ENCODE measurements around the gene TRIO.

TRIO gene

GRCh38 chr5:14280294-14280854 lies 137.2 kb downstream of the TRIO start:
- in situ Hi-C loops (cut with MboI; ENCODE audit: low sequenced_read_pairs): no loop called here

GRCh38 chr5:14281746-14282181 lies 138.6 kb downstream of the TRIO start:
- in situ Hi-C loops (cut with MboI; ENCODE audit: low sequenced_read_pairs): no loop called here

- in situ Hi-C loops (cut with MboI; ENCODE audit: low sequenced_read_pairs): no loop called here
Observed at GRCh38 chr5:14283139-14283538, 140.0 kb downstream of the TRIO start.

DNA sequence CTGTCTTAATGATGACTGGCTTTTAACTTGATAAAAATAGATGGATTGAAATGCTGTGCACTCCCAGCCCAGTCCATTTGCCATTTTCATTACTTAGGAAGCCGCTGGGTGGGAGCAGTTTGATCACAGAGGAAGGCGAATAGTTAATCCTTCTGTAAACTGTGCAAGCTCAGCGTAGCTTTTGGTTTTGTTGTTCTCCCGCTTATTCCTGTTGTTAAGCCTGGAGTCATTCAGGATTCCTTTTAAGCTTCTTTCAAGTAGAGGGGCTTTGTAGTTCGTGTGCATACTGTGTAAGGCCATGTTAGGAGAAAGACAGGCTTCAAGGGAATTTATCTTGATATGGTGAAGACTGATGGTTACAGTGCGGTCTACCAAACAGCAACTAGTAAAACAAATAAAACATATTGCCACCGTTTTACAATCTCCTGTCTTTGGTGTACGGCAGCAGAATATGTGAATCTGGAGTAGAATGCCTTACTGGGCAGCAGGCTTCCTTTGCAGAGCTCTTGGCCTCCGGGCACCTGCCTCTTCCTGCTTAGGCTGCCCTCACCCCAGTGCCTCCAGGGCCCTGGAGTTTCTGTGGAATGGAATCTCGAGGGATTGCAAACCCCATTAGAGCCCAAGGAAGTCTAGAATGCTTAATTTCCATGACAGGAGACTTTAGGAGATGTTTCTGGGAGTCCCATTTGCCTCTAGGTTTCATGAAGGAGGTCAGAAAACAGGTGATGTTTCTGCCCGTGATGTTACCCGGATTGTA lies 141.4 kb downstream of the TRIO start:
- in situ Hi-C loops (cut with MboI; ENCODE audit: low sequenced_read_pairs): no loop called here

GRCh38 chr5:14286007-14286406 lies 142.9 kb downstream of the TRIO start:
- in situ Hi-C loops (cut with MboI; ENCODE audit: low sequenced_read_pairs): no loop called here

GRCh38 chr5:14286574-14287421 lies 143.7 kb downstream of the TRIO start:
- in situ Hi-C loops (cut with MboI; ENCODE audit: low sequenced_read_pairs): no loop called here

DNA sequence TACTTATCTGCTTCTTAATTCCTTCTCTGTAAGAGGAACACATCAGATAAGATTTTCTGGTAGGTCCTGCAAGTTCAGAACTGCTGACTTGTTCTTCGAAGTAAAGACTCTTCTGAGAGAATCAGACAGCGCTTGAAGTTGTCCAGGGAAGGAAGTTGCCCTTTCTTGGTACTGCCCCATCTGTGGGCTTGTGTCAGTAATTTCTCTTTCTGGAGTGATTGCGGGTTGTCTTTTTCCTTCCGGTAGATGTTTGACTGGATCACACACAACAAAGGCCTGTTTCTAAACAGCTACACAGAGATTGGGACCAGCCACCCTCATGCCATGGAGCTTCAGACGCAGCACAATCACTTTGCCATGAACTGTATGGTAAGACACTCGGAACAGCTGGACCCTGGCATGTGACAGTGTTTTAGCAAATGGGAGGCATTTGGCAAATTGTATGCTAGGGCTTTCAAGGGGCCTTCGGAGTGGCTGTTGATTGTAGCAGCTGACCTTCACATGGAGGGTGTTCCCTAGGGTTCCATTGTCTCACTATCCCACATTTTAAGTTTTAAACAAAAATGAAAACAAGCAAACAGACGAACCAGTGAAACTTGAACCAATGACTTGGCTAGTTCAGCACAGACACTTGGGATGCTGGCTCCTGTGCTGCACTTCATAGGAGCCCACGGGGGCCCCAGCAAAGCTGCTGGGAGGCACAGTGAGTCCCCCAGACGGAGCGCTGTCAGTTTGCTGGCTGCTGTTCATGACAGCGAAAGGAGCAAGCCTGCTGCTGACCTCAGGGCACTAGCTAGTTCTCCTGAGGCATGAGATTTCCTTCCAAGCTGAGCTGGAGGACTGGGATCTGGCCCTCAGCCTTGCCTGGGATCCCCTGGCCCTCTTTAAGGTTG lies 149.9 kb downstream of the TRIO start:
- in situ Hi-C loops (cut with MboI; ENCODE audit: low sequenced_read_pairs): no loop called here

- in situ Hi-C loops (cut with MboI; ENCODE audit: low sequenced_read_pairs): no loop called here
Observed at GRCh38 chr5:14295610-14296009, 152.5 kb downstream of the TRIO start.

GRCh38 chr5:14296533-14297331 lies 153.6 kb downstream of the TRIO start:
- in situ Hi-C loops (cut with MboI; ENCODE audit: low sequenced_read_pairs): no loop called here

DNA sequence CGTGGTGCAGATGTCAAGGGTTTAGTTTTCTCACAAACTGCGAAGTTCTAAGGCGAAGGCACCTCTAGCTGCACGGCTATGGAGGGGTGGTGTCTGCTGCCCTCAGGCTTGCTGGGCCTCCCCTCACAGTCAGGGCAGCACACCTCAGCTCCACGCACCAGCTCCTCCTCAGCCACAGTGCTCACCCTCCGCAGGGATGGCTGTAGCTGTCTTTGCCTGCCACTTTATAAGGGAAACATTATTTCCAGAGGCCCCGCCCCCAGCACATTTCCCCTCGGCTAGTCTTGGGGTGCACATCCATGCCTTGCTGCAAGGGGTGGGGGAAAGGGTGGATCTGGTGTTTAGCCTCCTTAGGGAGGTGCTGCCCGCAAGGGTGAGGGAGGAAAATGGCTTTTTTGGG lies 154.6 kb downstream of the TRIO start:
- in situ Hi-C loops (cut with MboI; ENCODE audit: low sequenced_read_pairs): no loop called here

DNA sequence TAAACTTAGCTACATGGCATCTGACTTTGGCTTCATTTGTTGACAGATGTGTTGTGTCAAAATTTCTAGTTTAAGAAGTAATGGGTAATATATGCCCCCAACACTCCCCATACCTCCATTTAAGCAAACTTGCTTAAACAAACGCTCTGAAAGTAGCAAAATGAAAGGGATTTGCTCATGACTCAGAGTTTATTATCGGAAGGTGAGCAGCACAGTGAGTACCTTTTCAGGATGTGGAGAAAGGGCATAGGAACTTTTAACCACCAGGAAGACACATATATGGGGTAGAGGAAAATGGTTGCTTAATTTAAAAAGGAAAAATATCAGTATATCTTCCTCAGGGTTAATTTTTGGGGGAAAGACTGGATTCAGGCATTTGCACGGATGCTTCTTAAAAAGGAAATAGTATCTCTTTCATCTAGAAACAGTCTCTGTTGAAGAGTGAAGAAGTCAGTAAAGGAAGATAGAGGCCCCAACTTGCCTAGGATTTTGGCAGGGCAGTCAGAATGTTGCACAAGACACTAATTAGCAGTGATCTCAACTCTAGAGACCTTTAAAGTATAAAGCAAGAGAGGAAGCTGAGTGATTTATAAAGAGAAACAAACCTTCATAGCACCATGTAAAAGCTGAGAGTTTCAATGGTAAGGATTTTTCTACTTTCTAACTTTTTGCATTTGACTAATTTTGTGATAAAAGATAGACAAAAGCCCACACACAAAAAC lies 155.1 kb downstream of the TRIO start:
- in situ Hi-C loops (cut with MboI; ENCODE audit: low sequenced_read_pairs): no loop called here

DNA sequence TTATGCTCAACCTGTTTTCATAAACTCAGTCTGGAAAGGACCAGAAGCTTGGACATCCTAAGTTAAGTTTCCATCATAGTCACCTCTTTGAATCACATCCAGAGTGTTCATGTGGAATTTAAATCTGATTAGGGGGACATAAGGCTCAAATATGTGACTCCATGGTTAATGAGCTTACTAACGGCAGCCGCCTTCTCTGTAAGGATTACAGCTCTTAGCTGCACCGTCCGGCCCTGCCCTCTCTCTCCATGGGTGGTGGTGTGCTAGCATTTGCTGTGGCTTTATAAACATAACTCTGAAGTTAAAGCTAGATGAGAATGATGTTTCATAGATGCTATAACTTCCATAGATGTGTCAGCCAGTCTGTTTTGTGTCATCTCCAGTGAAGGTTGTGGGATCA lies 156.5 kb downstream of the TRIO start:
- in situ Hi-C loops (cut with MboI; ENCODE audit: low sequenced_read_pairs): no loop called here

- in situ Hi-C loops (cut with MboI; ENCODE audit: low sequenced_read_pairs): no loop called here
Observed at GRCh38 chr5:14301186-14301585, 158.0 kb downstream of the TRIO start.

DNA sequence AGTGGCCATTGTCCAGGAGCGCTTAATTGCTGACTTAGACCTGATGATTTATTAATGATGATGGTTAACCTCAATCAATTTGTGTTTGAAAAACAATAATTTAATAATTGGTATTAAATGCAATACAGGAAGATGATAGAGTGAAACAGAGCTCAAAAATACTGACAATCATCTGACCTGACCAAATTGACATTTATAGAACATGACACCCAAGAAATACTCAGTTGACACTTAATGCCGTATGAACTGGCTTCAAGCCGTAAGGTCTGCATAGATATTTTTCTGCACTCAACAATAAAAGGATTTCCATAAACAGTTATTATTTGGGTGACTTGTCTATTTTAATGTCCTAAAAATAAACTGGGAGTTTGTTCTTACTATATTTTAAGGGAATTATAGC lies 159.2 kb downstream of the TRIO start:
- in situ Hi-C loops (cut with MboI; ENCODE audit: low sequenced_read_pairs): no loop called here

DNA sequence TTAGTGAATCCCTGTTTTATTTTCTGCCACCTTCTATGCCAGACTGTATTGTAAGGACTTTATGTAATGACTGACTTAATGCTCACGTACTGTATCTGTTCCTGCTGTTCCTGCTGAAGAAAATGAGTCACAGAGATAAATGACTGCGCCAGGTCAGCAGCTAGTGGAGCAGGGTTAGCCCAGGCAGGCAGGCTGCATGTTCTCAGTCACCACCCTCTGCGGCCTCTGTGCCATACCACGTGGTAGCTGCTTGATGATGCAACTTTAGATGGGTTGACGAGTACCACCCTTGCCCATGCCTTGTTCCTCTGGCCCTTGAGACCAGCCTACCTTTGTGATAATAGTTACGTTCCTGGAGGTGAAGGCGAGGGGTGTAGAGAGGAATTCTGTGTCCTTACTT lies 161.9 kb downstream of the TRIO start:
- in situ Hi-C loops (cut with MboI; ENCODE audit: low sequenced_read_pairs): no loop called here

DNA sequence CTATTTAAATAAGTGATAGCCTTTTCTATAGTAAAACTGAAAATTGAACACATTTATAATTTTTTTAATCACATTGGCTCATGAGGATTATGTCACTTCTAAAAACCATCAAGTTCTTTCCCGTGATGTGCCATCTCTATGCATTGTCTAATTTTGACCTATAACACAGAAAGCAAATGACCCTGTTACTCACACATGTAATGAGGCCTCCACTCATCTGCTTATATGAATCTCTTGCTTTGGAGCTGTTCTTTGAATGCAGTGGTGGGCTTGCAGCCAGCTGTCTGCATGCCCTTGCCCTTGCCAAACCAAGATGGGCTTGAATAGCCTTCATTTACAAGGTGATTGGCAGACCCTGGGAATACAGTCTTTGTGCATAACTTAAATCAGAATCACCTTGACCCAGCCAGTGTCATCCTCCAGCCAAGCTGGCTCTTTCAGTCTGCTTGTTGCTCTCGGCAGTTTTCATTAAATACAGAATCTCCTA lies 163.2 kb downstream of the TRIO start:
- in situ Hi-C loops (cut with MboI; ENCODE audit: low sequenced_read_pairs): no loop called here

- in situ Hi-C loops (cut with MboI; ENCODE audit: low sequenced_read_pairs): no loop called here
Observed at GRCh38 chr5:14308384-14309154, 165.4 kb downstream of the TRIO start.

- in situ Hi-C loops (cut with MboI; ENCODE audit: low sequenced_read_pairs): no loop called here
Observed at GRCh38 chr5:14309199-14309598, 166.1 kb downstream of the TRIO start.

All from HL-60/S4 (cell line).